Stomach (tissue), 4 donors: ENCODE results near the gene ZNF227.

ENCODE experiments used
- CTCF ChIP-seq, 7 experiments: fragments of 450-650 bp in 4 of 7; fragments of 200-600 bp in 3 of 7; sonication (generic) in 3 of 7; IDR thresholded peaks; one replicate each; pipeline ENCODE4 v1.5.1; 2016 to 2019; ENCODE audit warnings: antibody characterized with exemption in 7 of 7, control low read depth in 2 of 7, mild to moderate bottlenecking in 1 of 7
- POLR2A ChIP-seq, 4 donors: fragments of 450-650 bp; IDR thresholded peaks; one replicate each; pipeline ENCODE4 v1.6.1; 2016; ENCODE audit warnings: antibody characterized with exemption in 4 of 4, control low read depth in 2 of 4, mild to moderate bottlenecking in 1 of 4, moderate library complexity in 1 of 4
- POLR2AphosphoS5 ChIP-seq, 3 donors: sonication (generic); formaldehyde crosslinking; IDR thresholded peaks; one replicate each; pipeline ENCODE4 v1.6.1; 2016; ENCODE audit warnings: antibody characterized with exemption in 3 of 3

- TF ChIP-seq CTCF (IDR thresholded peaks at IDR 0.05) (no peak), POLR2AphosphoS5 (IDR thresholded peaks at IDR 0.05) (no peak), POLR2A (IDR thresholded peaks at IDR 0.05) (no peak)
Measured at GRCh38 chr19:44277331-44277730, 65.0 kb downstream of the ZNF227 start.
